Fibroblast of lung (primary cell): ENCODE results near the gene ARHGAP10. TPM values are rescaled to one million over a fixed set of nuclear protein-coding genes. Genes with fewer than 3 reads are reported as not detected.

ENCODE experiments used
- DNase-seq, 2 donors: peaks; one replicate each; pipeline versions ENCODE4 v3.0.0 to v3.0.0-alpha.2; 2010; ENCODE audit warnings: low read depth in 2 of 2
- H2AFZ ChIP-seq: 2 replicates; pipeline ENCODE4 v1.5.1; 2012; ENCODE audit warnings: low read length, control low read depth, inconsistent platforms
- H3K27ac ChIP-seq: 2 replicates; pipeline ENCODE4 v1.5.1; 2011; ENCODE audit warnings: low read length, control low read depth; ENCODE audit not compliant: insufficient read depth
- H3K27me3 ChIP-seq: 2 replicates; pipeline ENCODE4 v1.5.1; 2011; ENCODE audit warnings: mild to moderate bottlenecking, low read length; ENCODE audit not compliant: control insufficient read depth, insufficient read depth
- H3K36me3 ChIP-seq: 2 replicates; pipeline ENCODE4 v1.5.1; 2011; ENCODE audit warnings: low read length; ENCODE audit not compliant: control insufficient read depth, insufficient read depth
- H3K4me1 ChIP-seq: 2 replicates; pipeline ENCODE4 v1.5.1; 2011; ENCODE audit warnings: low read length; ENCODE audit not compliant: control insufficient read depth, insufficient read depth; ENCODE audit errors: extremely low read depth
- H3K4me2 ChIP-seq: 2 replicates; pipeline ENCODE4 v1.5.1; 2011; ENCODE audit warnings: low read length, control low read depth; ENCODE audit not compliant: insufficient read depth; ENCODE audit errors: extremely low read depth
- H3K4me3 ChIP-seq, 4 experiments: fragments of 200-600 bp in 1 of 4; sonication (generic) in 1 of 4; replicated peaks in 1 of 4; 2 replicates each; pipeline ENCODE4 v1.5.1; 2011 to 2016; ENCODE audit warnings: low read length in 4 of 4, low read depth in 3 of 4, mild to moderate bottlenecking in 3 of 4, control low read depth in 2 of 4, inconsistent platforms in 1 of 4, mixed read lengths in 1 of 4; ENCODE audit not compliant: insufficient read depth in 1 of 4; ENCODE audit errors: control extremely low read depth in 1 of 4
- H3K79me2 ChIP-seq: 2 replicates; pipeline ENCODE4 v1.5.1; 2012; ENCODE audit warnings: mild to moderate bottlenecking, low read length, inconsistent platforms; ENCODE audit not compliant: control insufficient read depth, insufficient read depth
- H3K9ac ChIP-seq: 2 replicates; pipeline ENCODE4 v1.5.1; 2011; ENCODE audit warnings: mild to moderate bottlenecking, low read length, control low read depth; ENCODE audit not compliant: insufficient read depth
- H3K9me3 ChIP-seq: 2 replicates; pipeline ENCODE4 v1.5.1; 2012; ENCODE audit warnings: low read depth, low read length; ENCODE audit not compliant: control insufficient read depth, insufficient read depth
- H4K20me1 ChIP-seq: 2 replicates; pipeline ENCODE4 v1.5.1; 2011; ENCODE audit warnings: low read length; ENCODE audit not compliant: control insufficient read depth, insufficient read depth; ENCODE audit errors: extremely low read depth
- EZH2 ChIP-seq: IDR thresholded peaks from 2 replicates; pipeline ENCODE4 v1.5.1; 2012; ENCODE audit warnings: low read length, control low read depth, mild to moderate bottlenecking; ENCODE audit errors: missing control alignments
- polyA plus RNA-seq, 2 donors: library from polyadenylated mRNA; depleted of rRNA in 1 of 2; stranded (reverse) in 1 of 2; unstranded in 1 of 2; fragments of >200 nt; gene quantifications; 2 replicates each; pipeline ENCODE4 v1.2.1, GENCODE V29; 2011 to 2012; ENCODE audit warnings: missing spikeins in 1 of 2
- total RNA-seq: library from RNA; depleted of rRNA; stranded (reverse); fragments of >200 nt; gene quantifications from 2 replicates; pipeline ENCODE4 v1.2.1, GENCODE V29; 2014
- TF ChIP-seq, protein P1 (sequence below), 2 donors: IDR thresholded peaks in 1 of 2; conservative IDR thresholded peaks in 1 of 2; 1 replicate in 1 of 2; 2 replicates in 1 of 2; pipeline ENCODE4 v1.5.1; 2011 to 2012; ENCODE audit warnings: low read length in 2 of 2, control low read depth in 1 of 2, inconsistent platforms in 1 of 2, low read depth in 1 of 2, mild to moderate bottlenecking in 1 of 2

Gene ARHGAP10
- total and polyA plus RNA-seq, 2 donors (not counting 1 experiment from before 2014, with no cell fraction given) = 21.6 to 35.8 TPM

DNA sequence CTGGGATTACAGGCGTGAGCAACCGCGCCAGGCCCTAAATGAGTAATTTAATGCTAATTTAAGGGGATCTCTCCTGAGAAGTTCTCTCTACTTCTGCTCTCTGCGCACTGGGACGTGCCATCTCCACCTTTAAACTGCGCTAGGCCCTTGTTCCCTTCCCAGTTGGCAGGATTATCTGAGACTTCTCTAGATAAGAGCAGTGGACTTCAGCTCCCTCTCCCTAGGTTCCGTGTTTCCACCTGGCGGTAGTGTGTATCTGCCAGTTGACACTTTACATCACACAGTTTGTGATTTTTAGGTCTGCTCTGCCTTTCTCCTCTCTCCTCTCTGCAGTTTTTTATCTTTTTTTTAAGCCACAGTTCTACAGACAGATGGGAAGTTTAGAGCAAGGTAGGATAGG is 40.2 kb downstream of the ARHGAP10 start:
- Histone ChIP-seq H3K36me3 (no peaks in the 10 kb centered on the region), H4K20me1 (no peaks in the 10 kb centered on the region), H3K4me1 (peaks cover 16% of the 10 kb centered on the region), H3K4me3 (no peak overlapping the region), H3K79me2 (peaks cover 60% of the 10 kb centered on the region), H3K9me3 (no peaks in the 10 kb centered on the region), H2AFZ (no peak overlapping the region), H3K4me2 (peak overlapping the region; percentile 68), H3K27me3 (no peaks in the 10 kb centered on the region), H3K9ac (no peak overlapping the region), H3K27ac (peak overlapping the region; percentile 76)
- no peak for DNase-seq
- TF ChIP-seq, protein P1, sequence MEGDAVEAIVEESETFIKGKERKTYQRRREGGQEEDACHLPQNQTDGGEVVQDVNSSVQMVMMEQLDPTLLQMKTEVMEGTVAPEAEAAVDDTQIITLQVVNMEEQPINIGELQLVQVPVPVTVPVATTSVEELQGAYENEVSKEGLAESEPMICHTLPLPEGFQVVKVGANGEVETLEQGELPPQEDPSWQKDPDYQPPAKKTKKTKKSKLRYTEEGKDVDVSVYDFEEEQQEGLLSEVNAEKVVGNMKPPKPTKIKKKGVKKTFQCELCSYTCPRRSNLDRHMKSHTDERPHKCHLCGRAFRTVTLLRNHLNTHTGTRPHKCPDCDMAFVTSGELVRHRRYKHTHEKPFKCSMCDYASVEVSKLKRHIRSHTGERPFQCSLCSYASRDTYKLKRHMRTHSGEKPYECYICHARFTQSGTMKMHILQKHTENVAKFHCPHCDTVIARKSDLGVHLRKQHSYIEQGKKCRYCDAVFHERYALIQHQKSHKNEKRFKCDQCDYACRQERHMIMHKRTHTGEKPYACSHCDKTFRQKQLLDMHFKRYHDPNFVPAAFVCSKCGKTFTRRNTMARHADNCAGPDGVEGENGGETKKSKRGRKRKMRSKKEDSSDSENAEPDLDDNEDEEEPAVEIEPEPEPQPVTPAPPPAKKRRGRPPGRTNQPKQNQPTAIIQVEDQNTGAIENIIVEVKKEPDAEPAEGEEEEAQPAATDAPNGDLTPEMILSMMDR (conservative IDR thresholded peaks at IDR 0.05 in 1 of 2, IDR thresholded peaks at IDR 0.05 in 1 of 2; ENCODE audit: low read depth in 1 of 2, low read length in 2 of 2) = no peak
- no peak for TF ChIP-seq EZH2

- Histone ChIP-seq H3K4me1 (peaks cover 16% of the 10 kb centered on the region), H3K4me2 (peak overlapping the region; percentile 84), H3K27ac (peak overlapping the region; percentile 76), H4K20me1 (no peaks in the 10 kb centered on the region), H3K79me2 (peaks cover 62% of the 10 kb centered on the region), H3K27me3 (no peaks in the 10 kb centered on the region), H3K36me3 (no peaks in the 10 kb centered on the region), H2AFZ (no peak overlapping the region), H3K9ac (no peak overlapping the region), H3K4me3 (peak overlapping the region in 2 of 4 experiments; percentile 2 to 23), H3K9me3 (no peaks in the 10 kb centered on the region)
- TF ChIP-seq EZH2 = no peak
- TF ChIP-seq, protein P1 (conservative IDR thresholded peaks at IDR 0.05 in 1 of 2, IDR thresholded peaks at IDR 0.05 in 1 of 2; ENCODE audit: low read depth in 1 of 2, low read length in 2 of 2) = no peak
- peak; percentile 67 to 95 for DNase-seq
Observed at GRCh38 chr4:147772459-147772969, 40.6 kb downstream of the ARHGAP10 start.

DNA sequence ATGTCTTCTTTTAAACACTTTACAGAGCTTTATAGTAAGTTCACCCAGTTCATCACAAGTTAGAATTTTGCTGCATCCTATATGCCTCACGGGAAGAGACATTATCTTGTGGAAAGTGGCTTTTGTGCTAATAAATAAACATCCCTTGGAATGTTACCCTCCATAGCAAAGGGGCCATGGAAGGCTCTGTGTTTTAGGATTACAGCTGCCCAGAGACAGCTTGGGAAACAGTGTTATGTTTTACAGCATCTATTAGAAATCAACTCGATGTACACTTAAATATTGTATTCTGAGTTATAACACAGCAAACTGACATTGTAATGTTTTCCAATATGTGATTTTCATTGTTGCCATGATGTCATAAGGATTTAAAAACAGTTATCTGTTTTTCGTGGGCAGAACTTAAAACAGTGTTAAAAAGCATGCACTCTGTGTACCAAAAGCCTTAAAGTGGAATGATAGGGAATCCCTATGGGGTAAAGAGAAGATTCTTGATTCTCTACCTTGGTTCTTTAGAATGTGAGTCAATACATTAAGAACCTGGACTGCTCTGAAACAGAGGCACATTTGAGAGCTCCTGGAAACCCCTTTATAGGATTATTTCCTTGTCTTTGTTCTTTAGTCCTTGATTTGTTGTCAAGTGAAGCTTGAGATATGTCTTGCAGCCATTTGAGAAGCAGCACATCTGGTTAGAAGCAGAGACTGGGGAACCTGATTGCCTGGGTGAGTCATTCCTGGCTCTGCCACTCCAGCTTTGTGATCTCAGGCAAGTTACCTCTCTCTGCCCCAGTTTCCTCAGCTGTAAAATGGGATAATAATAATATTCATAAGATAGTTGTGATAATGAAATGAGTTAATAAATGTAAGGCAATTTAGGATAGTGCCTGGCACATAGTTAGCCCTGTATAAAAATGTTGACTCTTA is 41.6 kb downstream of the ARHGAP10 start:
- H3K79me2 ChIP-seq = peaks cover 68% of the 10 kb centered on the region
- peak; percentile 46 to 74 for DNase-seq
- H3K4me3 ChIP-seq = no peak overlapping the region
- no peak overlapping the region for H3K9ac ChIP-seq
- H3K36me3 ChIP-seq = no peaks in the 10 kb centered on the region
- peaks cover 12% of the 10 kb centered on the region for H3K4me1 ChIP-seq
- H3K27me3 ChIP-seq = no peaks in the 10 kb centered on the region
- TF ChIP-seq, protein P1 (conservative IDR thresholded peaks at IDR 0.05 in 1 of 2, IDR thresholded peaks at IDR 0.05 in 1 of 2; ENCODE audit: low read depth in 1 of 2, low read length in 2 of 2) = no peak
- no peak for TF ChIP-seq EZH2
- H4K20me1 ChIP-seq = no peaks in the 10 kb centered on the region
- peak overlapping the region; percentile 76 for H3K27ac ChIP-seq
- no peaks in the 10 kb centered on the region for H3K9me3 ChIP-seq
- no peak overlapping the region for H2AFZ ChIP-seq
- H3K4me2 ChIP-seq = peak overlapping the region; percentile 84
